Stimulated activated CD4-positive, alpha-beta T cell treated with anti-CD3 and anti-CD28 coated beads, Interleukin-4, amount 100 ng/mL, for 1 hour (primary cell): Measurements from ENCODE around the gene UQCC2.

Experiments used
- DNase-seq: peaks from one replicate; pipeline ENCODE4 v3.0.0-alpha.2; 2020

The UQCC2 gene

DNA sequence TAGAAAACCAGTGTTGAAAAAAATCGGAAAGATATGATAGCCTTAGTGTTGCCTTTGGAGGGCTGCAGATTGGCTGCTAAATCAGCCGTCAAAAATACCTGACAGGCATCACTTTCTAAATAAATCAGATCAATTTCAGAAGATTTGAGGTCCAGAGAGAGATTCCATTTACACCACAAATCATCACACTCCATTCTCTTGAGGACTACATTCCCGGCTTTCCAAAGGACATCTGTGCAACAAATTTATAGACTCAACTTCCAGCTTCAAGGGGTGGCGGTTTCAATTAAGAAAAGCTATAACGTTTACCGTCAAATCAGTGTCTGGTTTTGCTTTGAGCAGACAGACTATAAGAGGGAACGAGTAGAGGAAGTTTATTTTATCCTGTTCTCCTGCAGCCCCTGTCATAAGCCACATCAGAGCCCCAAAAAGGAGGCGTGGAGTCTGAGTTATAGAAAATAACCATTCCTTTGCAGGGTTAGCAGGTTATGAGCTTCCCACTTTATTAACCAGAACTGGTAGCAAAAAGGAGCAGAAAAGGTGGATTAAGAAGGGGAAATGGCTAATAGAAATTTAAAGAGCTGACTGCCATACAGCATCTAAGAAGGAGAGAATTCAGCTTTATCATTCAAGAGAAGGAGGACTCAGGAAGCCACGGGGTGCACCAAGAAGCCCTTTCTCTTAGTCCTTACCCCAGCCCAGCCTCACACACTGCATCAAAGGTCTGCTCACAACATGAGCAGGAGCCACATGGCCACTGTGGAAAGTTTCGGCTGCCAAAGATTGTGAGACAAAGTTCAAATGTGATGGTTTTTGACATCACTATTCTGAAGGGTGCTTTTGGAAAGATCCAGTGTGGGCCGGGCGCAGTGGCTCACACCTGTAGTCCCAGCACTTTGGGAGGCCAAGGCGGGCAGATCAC is 12.9 kb upstream of the UQCC2 start:
- no peak for DNase-seq

DNA sequence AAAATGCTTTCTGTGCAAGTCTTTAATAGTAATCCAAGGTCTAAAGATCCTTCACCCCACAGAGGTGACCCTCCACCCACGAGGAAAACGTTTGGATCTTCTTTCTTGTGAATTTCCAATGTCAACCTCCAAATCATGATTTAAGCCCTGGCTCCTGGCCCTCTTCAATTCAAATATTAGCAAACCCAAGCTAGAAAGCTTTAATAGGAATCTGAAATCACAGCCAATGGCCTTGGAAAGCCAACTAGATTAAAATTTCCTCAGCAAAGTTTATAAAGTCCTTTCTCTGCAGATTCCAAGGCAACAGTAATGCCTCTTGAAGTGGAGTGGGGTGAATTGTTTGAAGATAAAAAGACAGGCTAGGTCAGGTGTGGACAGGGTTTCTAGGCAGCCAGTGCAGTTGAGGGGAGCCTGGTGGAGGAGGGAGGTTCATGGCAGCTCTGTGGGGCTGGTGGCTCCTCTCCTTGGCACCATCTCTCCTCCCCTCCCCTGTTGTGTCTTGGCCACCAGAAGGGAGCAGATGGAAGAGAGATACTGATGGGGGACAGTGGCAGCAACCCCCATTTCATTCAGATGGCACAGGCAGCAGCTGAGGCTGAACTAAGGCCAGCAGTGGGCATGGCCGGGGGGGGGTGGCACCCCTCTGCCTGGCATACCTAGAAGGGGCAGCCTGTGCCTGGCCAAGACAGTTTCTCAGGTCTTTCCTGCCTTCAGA is 12.0 kb upstream of the UQCC2 start:
- no peak for DNase-seq

DNA sequence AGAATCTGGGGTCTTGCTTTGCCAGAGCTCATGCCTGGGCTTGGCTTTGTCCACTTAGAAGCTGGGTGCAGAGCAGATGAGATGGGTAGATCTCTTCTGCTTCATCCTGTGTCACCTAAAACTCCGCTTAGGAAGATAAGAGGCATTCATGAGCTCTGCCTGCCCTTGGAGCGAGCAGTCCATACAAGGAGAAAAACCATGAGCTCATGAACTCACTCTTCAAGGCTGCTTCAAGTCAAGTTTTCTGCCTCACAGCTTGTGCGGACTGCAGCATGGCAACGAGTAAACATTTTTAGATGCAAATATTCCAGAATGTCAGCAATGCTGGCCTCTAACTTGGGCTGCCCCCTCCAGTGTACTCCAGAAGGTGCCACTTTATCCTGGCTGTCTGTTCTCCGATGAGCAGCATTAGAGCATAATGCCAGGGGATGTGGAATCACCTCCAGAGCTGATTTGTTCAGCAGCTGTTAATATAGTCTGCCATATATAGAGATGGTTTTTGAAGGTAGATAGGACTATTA is 10.7 kb upstream of the UQCC2 start:
- no peak for DNase-seq

DNA sequence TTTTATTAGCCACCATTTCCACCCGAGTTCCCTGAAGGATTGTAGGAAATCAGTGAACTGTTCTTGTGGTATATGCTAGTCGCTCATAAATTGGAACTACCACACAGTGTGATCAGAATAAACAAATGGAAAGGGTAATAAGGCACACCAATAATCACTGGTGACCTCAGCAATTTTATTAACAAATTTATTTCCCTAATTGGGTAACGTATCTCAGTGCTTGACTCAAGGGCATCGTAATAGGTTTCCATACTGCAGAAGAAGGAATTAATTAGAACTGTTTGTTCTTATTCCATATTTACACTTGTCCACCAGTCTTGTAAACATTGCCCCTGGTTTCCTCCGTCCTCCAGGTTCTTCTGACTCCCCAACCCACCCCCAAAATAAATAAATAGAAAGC is 10.0 kb upstream of the UQCC2 start:
- DNase-seq = no peak

DNA sequence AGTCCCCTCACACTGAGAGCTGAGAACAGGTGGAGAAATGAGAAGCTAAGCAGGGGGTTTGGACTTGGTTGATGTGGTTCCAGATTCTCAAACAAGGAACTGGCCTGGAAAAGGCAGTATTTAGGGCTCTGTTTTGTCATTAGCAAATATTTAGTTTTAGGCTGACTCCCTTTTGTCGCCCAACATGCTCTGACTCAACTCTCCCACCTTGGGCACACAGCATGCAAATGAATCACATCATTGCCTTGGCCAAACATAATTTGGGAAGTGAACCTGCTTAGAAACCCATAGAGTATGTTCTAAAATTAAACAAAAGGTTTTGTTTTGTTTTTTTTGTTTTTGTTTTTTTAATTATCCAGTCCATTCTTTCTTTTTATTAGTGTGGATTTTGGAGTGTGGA is 9.5 kb upstream of the UQCC2 start:
- no peak for DNase-seq

DNA sequence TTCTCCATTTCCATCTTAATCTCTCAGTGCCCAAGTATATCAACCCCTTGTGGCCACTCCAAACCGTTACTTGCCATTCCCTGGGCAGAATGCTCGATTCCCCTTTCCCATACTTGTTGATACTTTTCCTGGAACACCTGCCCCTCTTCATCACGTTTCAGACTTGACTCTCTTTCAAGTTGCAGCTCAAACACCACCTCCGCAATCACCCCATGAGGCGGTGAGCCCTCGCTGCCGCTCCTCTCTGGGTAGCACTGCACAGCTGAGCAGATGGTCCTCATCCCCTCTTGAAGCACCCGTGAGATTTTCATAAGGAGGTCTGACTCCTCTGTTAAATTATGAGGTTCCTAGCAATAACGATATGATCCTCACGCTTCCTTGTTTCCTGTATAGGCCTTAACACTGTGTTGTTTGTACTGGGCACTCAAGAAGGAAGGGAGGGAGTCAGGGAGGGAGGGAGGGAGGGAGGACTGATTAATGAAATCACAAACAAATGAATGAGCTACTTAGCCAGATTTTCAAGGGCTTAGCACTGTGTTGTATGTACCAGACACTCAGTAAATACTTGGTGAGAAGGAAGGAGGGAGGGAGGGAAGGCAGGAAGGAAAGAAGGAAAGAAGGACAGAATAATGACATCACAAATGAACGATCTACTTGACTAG is 8.0 kb upstream of the UQCC2 start:
- no peak for DNase-seq

DNA sequence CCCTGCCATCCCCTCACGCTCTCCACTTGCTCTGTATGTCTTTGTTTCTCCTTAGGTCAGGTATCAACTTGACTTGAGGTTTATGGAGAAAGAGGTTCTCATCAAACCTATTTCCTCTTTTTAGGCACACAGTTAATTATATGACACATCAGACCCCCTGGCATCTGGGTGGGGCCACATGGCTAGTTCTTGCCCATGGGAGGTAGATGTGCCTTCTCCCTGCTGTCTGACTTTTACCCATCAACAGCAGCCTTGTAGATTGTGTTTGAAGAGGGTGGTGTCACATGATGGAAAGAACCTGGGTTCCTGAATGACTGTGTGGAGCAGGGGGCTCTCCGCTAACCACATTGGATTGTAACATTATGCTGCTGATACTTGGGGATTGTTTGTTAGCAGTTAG is 7.2 kb upstream of the UQCC2 start:
- DNase-seq = no peak

DNA sequence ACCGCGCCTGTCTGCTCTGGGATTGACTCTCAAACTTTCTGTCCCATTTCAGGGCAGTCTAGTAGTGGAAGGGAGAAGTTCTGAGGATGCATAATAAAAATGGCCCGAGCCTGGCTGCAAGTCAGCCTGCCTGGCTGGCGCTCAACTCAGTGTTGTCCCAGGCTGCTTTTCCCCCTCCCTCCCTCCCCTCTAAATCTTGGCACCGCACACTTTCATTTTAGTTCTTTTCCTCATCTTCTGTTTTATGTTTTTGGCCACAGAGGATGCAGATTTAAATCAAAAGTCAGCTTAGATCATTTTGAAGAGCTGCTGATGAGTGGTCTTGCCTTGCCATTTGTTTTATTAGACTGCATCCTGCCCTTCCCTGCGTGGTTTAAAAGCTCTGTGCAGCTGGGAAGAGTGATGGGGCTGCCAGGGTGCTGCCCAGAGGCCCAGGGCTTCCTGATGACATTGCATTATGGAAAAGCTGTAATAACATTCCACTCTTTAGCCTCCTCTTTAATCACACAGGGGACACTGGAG is 6.5 kb upstream of the UQCC2 start:
- no peak for DNase-seq

DNA sequence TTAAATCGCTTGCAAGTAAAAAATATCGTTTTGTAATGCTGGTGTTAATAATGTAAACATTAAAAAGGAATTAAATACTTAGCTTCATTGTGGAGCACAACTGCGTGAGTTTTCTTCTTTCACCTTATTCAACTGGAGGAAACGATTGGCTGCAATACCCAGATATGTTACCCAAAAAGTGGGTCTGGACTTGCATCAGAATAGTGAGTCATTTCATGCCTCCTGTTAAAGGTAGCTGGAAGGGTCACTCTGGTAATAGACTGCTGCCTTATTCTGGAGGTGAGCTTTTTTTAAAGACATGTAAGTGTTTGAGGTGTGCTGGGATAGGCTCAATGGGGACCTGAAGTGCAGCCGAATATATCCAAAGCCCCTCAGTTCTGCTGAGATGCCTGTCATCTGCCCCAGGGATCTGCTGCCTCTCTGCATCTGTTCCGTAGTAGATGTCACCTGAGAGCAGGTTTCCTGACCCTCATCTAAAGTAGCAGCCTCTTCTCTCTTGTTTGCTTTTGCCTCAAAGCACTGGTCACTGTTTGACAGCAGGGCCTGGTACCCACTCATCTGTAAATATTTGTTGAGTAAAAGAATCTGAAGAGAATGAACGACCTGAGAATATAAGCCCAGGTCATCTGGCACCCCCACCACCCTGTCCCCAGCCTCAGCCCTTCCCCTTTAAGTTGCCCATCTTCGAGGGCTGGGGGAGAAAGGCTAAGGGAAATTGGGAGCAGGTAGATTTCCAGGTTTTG is 5.6 kb upstream of the UQCC2 start:
- no peak for DNase-seq

DNA sequence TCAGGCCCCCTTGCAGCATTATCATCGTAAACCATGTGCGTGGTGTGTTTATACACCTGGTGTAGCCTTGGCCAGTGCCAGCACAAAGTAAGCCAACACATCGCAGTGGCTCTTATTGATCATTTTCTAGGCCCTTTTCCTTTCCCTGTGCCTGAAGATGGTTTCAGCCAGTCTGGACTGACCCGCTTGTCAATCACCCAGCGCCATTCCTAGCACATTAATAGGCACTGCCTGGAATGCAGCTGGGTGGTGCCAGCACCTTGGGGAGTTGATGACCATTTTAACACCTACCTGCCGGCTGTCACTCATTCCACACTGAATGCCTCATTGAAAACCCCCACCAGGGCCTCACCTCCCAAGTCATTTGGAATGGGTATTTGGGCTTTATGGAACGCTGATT is 4.9 kb upstream of the UQCC2 start:
- no peak for DNase-seq

DNA sequence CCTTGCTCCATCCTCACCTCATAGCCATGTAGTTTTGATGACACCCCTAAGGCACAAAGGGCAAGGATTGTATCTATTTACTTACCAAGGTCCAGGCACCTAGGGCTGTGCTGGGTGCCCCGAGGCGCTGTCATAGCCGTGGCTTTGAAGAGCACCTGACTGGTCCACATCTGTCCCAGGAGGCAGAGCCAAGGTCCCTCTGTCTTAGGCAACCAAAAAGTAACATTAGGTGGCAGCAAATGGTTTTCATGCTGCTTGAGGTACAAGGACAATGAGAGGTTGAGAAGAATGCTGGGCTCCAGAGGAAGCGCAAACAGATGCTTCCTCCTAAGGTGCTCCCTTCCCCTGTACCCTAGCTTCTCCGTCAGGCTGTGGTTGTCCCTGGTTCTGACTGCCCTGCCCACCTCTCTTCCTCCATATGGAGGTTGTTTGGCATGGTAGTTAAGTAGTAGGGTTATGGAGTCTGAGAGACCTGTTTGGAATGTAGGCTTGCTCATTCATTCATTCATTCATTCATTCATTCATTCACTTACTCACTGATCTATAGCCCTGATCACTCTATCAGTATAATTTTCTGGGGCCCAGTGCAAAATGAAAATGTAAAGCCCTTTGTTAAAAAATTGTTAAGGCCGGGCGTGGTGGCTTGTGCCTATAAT is 3.0 kb upstream of the UQCC2 start:
- DNase-seq = no peak

DNA sequence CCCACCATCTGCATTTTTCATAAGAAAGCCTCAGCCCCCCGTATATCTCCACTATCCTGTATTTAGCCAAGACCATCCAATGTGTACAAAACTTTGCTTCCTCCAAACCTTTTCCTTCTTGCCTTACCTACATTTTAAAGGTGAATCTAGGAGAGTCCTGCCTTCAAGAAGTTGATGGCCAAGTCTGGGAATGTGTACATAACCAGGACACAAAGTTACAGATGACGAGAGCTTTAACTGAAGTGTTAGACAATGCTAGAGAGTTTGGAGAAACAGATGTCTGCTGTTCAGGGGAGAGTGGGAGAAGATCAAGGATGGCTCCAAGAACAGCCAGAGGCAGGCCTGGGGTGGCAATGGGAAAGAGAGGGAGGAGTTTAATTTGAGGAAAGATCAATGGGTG is 2.3 kb upstream of the UQCC2 start:
- DNase-seq = no peak

DNA sequence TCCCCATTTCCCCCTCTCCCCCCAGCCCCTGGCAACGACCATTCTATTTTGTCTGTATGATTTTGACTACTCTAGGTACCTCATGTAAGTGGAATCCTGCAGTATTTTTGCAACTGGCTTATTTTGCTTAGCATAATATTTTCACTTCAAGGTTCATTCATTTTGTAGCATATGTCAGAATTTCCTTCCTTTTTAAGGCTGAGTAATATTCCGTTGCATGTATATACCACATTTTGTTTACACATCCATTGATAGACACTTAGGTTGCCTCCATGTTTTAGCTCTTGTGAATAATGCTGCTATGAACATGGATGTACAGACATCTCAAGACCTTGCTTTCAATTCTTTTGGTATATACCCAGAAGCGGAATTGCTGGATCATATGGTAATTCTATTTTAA is 1.4 kb upstream of the UQCC2 start:
- DNase-seq = no peak

DNA sequence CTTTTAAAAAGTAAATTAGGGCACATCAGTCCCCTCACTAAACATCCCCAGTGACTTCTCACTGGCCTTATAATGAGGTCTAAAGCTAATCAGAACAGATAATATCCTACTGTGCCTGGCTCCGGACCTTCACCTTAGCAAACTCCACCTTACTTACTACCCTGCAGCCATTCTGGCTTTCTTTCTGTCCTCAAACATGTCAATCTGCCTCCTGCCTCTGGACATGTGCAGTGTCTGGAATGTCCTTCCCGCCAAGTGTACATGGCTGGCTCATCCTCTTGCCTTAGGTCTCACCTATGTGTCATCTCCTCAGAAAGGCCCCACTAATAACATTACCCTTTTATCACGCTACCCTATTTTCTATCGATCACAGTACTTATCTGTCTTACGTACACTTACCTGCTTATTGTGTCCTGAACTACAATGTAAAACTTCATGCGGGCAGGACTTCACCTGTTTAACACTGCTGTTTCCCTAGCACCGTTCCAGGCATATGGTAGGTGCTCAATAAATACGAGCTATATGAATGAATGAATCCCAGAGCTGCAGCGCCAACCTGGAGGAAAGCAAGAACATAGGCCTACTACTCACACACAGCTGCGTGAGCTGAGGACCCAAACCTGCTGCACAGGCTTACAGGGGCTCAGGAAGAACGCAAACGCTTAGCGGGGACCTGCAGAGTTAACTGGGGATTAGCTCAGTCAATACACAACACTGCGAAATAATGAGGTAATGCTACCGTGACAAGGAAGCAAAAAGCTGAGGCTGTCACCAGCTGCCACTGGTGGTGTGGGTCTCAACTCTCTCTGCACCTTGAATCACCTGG is 991 bp downstream of the UQCC2 start:
- no peak for DNase-seq

DNA sequence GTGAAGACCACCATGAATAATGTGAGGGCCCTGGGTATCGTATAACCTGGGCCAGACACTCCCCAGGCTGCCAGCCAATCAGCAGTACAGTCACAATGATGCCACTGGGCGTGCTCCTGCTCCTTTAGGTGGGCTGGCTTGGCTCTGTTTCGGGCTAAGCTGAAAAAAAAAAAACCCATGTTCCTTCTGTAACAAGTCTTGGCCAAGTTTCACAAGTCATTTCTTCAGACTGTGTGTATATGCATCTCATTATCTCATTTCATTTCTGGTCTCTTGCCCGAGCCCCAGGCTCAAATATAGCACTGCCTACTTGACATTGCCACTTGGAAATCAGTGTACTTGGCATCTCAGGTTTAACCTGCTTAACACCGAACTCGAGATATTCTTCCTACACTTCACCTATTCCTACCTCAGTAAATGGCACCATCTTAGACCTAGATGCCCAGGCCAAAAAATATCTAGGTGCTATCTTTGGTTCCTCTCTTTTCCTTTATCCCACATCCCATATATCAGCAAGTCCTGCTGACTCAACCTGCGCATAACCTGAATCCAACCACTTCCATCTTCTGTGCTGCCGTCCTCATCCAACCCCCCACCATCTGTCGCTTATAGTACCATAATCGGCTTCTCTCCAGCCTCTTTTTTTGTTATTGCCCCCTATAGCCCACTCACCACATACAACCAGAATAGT is 1.8 kb downstream of the UQCC2 start:
- DNase-seq = no peak

DNA sequence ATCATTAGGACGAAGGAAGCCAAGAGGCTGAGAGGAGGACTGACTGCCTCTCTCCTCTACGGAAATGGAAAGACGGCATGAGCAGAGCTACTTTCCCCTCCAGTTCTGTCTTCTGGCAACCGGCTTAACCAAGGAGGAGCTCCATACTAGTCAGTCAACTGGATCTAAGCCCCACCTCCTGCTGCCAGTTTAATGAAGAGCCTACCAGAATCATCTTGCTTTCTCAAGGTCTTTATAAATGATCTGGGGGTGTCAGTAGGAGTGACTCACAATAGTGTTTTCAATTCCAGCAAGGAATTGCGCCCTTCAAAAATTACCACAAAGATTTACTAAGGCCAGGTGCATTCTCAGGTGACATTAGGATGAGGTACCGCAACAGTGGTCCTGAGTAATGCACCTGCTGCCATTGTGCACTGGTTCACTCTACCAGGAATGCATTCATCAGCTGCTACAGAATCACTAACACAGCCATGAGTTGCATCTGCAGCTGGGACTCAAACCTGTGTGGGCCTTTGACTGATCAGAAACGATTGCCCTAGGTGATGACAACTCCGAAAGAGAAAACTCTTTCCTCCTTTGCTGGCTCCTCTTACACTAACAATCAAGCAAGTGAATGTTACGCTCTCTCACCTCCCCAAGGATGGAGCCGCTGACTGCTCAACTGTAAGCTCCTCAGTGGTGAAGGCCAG is 2.8 kb downstream of the UQCC2 start:
- DNase-seq = no peak

DNA sequence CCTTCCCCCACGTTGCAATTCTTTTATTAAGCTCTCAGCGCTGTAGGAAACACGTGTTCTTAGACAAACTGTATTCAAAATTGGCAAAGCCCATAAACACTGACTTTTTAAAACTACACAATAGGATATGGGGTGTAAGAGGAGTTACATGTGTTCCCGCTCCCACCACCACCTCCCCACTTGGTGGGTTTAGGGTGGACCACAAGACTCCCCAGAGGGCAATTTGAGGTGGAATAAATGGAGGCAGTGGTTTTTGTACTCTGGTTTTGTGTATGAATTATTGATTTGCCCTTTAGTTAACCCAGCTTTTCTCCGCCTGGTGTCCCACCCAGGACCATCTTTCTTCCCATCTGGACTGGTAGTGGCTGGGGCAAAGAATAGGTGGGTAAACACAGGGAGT is 3.7 kb downstream of the UQCC2 start:
- no peak for DNase-seq

DNA sequence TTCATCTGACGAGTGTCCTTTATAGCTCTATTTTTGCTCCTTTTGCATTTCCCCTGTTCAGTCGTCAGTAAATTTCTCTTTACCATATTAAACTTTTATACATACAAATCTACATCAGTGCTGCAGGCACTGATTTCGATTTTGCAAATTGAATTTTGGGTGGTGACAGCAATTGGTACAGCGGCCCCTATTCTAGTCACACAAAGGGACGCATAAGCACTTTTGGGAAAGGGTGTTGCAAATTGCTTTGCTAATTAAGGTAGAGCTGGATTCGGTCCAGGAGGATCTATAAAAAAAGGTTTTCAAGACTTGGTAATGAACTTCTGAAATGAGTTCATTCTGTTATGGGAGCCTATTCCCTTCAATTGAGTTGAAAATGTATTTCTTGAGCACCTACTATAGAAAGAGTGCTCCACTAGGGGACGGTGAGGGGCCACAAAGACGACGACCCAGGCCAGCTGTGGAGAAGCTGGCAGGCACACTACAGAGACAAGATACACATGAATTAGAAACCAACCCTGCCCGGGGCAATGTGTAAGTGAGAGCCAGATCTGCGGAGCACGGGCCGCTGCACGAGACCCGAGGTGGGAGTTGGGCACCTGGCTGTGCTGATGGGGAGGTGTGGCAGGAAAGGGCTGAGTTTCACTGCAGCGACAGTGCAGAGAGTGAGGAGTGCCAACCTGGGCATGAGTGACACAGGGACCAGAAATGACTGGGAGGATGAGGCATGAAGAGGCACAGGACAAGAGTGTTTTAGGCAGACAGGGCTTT is 5.4 kb downstream of the UQCC2 start:
- DNase-seq = no peak

DNA sequence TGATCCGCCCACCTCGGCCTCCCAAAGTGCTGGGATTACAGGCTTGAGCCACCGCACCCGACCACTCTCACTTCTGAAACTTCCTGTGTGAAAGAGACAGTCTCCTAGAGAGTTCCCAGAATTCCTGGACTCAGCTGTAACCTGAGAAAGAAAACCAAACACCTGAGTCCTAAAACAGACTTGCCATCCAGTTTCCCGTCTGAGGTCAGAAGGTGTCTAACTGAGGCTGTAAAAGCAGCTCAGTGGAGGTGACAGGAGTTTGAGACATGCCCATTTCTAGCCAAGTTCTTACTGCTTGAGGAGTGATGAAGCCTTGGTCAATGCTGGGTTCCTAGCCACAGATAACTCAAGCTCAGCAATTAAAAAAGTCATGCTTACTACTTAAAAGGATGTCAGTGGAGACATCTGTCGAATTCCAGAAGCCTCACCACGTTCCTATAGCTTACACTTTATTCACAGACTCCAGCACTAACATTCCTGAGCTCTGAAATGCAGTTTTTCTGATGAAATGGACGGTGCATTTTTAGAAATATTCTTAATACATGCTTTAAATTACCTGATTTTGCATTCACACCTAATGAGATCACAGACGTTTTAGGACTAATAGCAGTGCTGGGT is 6.1 kb downstream of the UQCC2 start:
- DNase-seq = no peak
